H1 (cell line): ENCODE measurements around the gene FRMD4A. TPM values are rescaled to one million over a fixed set of nuclear protein-coding genes. Genes with fewer than 3 reads are reported as not detected.

Source experiments
- CREB1 ChIP-seq: IDR thresholded peaks from 2 replicates; pipeline ENCODE4 v1.6.1; 2012; ENCODE audit warnings: inconsistent platforms
- E2F6 ChIP-seq: IDR thresholded peaks from 2 replicates; pipeline ENCODE4 v1.6.1; 2012; ENCODE audit warnings: inconsistent platforms
- EZH2 ChIP-seq: fragments of 200-600 bp; sonication (generic); IDR thresholded peaks from 2 replicates; pipeline ENCODE4 v1.7.1; 2012; ENCODE audit warnings: low read depth, mild to moderate bottlenecking, moderate library complexity, low read length, inconsistent platforms; ENCODE audit not compliant: severe bottlenecking
- HDAC2 ChIP-seq, 2 experiments: fragments of 300-600 bp in 1 of 2; sonication (generic) in 1 of 2; IDR thresholded peaks; 2 replicates each; pipeline ENCODE4 v1.6.1; 2011 to 2012; ENCODE audit warnings: low read depth in 2 of 2, low read length in 2 of 2, mild to moderate bottlenecking in 2 of 2, moderate library complexity in 2 of 2, borderline replicate concordance in 1 of 2, inconsistent platforms in 1 of 2
- POLR2A ChIP-seq, 2 experiments: IDR thresholded peaks; 1 replicate in 1 of 2; 2 replicates in 1 of 2; pipeline ENCODE4 v1.6.1; 2011; ENCODE audit warnings: low read depth in 2 of 2, low read length in 2 of 2, mild to moderate bottlenecking in 2 of 2; ENCODE audit errors: control extremely low read depth in 1 of 2
- POLR2AphosphoS5 ChIP-seq: IDR thresholded peaks from 2 replicates; pipeline ENCODE4 v1.6.1; 2011; ENCODE audit warnings: low read depth, low read length
- RAD21 ChIP-seq, 2 experiments: IDR thresholded peaks in 1 of 2; conservative IDR thresholded peaks in 1 of 2; 2 replicates each; pipeline ENCODE4 v1.6.1; 2011; ENCODE audit warnings: low read depth in 2 of 2, low read length in 2 of 2, improper control_type of control experiment in 1 of 2, inconsistent platforms in 1 of 2, mild to moderate bottlenecking in 1 of 2, moderate library complexity in 1 of 2
- SP1 ChIP-seq: IDR thresholded peaks from 2 replicates; pipeline ENCODE4 v1.6.1; 2011; ENCODE audit warnings: low read depth, low read length
- polyA plus RNA-seq, 7 experiments: library from polyadenylated mRNA; depleted of rRNA in 3 of 7; stranded (reverse) in 5 of 7; unstranded in 2 of 7; fragments of >200 nt in 5 of 7; fragments of 200-250 nt in 2 of 7; gene quantifications; 1 replicate in 5 of 7; 2 replicates in 1 of 7; 4 replicates in 1 of 7; pipeline versions ENCODE4 v1.2.1 to v1.2.3, GENCODE V29; 2011 to 2013; ENCODE audit warnings: missing spikeins in 2 of 7, mixed read lengths in 2 of 7
- total RNA-seq: library from RNA; stranded (reverse); fragmentation: NEBNext Ultra II Directional; extraction: Animal tissue kit (Norgen Biotek cat#: 25700); gene quantifications from 2 replicates; pipeline ENCODE4 v1.2.1, GENCODE V29; 2021

FRMD4A gene
- total and polyA plus RNA-seq, 2 of the 8 experiments (the other 6 are each of a cell fraction or from before 2014, with no cell fraction given) = 38.6 to 39.6 TPM

DNA sequence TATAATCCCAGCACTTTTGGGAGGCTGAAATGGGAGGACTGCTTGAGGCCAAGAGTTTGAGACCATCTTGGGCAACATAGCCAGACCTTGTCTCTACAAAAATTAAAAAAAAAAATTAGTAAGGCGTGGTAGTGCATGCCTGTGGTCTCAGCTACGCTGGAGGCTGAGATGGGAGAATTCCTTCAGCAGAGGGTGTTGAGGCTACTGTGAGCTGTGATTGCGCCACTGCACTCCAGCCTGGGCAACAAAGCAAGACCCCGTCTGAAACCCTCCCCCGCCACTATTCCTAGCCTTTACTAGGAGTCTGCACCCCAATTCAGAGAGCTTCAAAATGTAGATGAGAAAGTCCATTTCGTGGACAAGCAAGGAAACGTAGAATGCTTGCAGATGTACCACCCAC is 648.8 kb downstream of the FRMD4A start (continued):
- no peak for TF ChIP-seq E2F6
- TF ChIP-seq POLR2AphosphoS5 = no peak
- no peak for TF ChIP-seq EZH2
- no peak for TF ChIP-seq SP1
- TF ChIP-seq RAD21 (IDR thresholded peaks at IDR 0.05 in 1 of 2, conservative IDR thresholded peaks at IDR 0.05 in 1 of 2; ENCODE audit: low read depth in 2 of 2, low read length in 2 of 2) = no peak
- TF ChIP-seq POLR2A (IDR thresholded peaks at IDR 0.05; ENCODE audit: control extremely low read depth in 1 of 2, low read depth in 2 of 2, low read length in 2 of 2) = no peak
- no peak for TF ChIP-seq CREB1
- no peak for TF ChIP-seq HDAC2 (IDR thresholded peaks at IDR 0.05; ENCODE audit: borderline replicate concordance in 1 of 2, low read depth in 2 of 2, low read length in 2 of 2)
